ENCODE data around the gene ANGPT4.

ANGPT4 gene

DNA sequence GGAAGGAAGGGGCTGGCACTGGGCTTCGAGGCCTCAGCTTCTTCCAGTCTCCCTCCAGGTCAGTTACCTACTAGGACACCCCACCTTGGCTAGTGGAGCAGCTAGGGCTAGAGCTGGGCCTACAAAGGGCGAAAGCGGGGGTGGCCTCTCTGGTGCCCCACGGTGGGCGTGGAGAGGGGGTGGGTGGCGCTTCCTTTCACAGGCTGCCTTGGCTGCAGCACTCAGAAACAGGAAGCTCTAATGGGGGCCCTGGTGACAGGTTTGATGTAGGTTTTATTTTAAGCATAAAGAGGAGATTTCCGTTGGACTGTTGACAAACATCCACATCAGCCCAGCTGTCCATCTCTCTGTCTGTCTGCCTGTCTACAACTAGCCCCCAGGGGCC, 69.2 kb downstream of the ANGPT4 start:
- TF ChIP-seq, protein P1, sequence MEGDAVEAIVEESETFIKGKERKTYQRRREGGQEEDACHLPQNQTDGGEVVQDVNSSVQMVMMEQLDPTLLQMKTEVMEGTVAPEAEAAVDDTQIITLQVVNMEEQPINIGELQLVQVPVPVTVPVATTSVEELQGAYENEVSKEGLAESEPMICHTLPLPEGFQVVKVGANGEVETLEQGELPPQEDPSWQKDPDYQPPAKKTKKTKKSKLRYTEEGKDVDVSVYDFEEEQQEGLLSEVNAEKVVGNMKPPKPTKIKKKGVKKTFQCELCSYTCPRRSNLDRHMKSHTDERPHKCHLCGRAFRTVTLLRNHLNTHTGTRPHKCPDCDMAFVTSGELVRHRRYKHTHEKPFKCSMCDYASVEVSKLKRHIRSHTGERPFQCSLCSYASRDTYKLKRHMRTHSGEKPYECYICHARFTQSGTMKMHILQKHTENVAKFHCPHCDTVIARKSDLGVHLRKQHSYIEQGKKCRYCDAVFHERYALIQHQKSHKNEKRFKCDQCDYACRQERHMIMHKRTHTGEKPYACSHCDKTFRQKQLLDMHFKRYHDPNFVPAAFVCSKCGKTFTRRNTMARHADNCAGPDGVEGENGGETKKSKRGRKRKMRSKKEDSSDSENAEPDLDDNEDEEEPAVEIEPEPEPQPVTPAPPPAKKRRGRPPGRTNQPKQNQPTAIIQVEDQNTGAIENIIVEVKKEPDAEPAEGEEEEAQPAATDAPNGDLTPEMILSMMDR (IDR thresholded peaks at IDR 0.05; ENCODE audit: borderline replicate concordance, insufficient read depth, low read depth, low read length), result no peak
- no peak overlapping the region for H3K4me3 ChIP-seq (ENCODE audit: low read depth, low read length)

DNA sequence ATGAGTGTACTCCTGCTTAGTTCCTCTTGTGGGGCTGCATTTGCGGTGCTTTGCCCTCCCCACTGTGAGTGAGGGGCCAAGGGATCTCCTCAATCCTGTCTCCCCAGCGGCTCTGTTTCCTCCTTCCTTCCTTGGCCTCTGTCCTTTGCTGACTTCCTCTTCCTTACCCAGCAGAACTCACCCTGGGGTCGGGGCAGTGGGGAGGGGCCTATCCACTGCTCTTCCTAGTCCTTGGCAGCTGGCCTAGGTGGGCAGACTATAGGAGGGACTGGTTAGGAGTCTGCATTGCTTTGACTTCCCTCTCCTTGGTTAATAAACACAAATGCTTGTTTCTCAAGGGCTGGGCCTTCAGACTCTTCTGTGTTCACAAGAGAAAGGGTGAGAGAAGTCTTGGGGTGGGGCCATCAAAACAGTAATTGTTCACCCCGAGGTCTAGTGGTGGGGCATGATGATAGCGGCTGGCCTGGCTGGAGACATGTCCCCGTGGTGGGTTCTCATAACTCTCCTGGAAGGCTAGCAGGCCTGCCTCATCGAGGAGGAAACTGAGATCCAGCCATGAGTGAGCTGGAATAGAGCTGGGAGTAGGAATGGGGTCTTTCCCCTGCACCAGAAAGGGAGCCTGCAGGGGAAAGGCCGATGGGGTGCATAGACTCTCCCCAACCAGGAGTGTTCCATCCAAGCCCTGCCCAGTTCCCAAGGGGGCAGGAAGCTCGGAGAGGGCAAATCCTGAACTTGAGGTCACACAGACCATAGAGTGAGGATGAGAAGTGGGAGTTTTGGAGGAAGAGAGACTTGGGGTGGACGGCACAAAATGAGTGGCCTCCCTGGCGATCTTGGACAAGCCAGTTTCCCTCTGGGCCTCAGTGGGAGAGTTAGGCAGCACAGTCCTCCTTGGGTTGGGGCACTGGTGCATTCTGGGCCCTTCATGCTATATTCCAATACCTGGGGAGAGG, 69.9 kb downstream of the ANGPT4 start:
- TF ChIP-seq, protein P1 (IDR thresholded peaks at IDR 0.05; ENCODE audit: borderline replicate concordance, insufficient read depth, low read depth, low read length), result no peak
- H3K4me3 ChIP-seq (ENCODE audit: low read depth, low read length), result no peak overlapping the region

DNA sequence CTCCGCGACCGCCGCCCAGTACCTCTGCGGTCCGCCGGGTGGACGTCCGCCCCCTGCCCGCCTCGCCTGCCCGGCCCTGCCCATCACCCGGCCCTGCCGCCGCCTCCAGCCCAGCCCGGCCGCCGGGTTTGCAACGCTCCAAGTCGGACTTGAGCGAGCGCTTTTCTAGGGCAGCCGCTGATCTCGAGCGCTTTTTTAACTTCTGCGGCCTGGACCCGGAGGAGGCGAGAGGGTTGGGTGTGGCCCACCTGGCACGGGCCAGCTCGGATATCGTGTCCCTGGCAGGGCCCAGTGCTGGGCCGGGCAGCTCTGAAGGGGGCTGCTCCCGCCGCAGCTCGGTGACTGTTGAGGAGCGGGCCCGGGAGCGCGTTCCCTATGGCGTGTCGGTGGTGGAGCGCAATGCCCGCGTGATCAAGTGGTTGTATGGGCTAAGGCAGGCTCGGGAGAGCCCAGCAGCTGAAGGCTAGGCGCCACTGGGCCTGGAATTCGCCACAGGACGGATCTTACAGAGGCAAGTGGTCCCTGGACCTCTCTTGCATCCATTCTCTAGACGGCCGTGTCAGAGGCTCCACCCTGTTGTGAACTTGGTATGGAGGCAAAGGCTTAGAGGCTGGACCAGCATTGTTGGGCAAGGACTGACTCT, 70.8 kb downstream of the ANGPT4 start:
- H3K4me3 ChIP-seq (ENCODE audit: low read depth, low read length), result no peak overlapping the region
- TF ChIP-seq, protein P1 (IDR thresholded peaks at IDR 0.05; ENCODE audit: borderline replicate concordance, insufficient read depth, low read depth, low read length), result no peak

DNA sequence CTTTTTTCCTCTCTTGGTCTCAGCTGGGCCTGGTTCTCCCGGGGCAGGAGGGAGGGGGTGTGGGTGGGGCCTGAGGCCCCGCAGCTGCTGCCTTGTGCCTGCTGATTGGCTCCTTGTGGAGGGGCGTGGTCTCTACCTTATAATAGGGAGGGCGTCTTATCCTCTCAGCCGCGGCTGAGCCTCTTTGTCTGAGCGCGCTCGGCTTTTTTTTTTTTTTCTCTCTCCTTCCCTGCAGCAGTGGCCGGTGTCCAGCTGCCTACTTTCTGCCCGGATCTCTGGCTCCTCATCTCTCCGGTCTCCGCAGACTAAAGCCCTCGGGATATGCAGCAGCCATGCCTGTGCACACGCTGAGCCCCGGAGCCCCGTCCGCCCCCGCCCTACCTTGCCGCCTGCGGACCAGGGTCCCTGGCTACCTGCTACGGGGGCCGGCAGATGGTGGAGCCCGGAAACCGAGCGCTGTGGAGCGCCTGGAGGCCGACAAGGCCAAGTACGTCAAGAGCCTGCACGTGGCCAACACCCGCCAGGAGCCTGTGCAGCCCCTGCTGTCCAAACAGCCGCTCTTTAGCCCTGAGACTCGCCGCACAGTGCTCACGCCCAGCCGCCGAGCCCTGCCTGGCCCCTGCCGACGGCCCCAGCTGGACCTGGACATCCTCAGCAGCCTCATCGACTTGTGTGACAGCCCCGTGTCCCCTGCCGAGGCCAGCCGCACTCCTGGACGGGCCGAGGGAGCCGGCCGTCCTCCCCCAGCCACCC, 71.5 kb downstream of the ANGPT4 start:
- TF ChIP-seq, protein P1 (IDR thresholded peaks at IDR 0.05; ENCODE audit: borderline replicate concordance, insufficient read depth, low read depth, low read length), result no peak
- peak overlapping the region; percentile 45 for H3K4me3 ChIP-seq (ENCODE audit: low read depth, low read length)

DNA sequence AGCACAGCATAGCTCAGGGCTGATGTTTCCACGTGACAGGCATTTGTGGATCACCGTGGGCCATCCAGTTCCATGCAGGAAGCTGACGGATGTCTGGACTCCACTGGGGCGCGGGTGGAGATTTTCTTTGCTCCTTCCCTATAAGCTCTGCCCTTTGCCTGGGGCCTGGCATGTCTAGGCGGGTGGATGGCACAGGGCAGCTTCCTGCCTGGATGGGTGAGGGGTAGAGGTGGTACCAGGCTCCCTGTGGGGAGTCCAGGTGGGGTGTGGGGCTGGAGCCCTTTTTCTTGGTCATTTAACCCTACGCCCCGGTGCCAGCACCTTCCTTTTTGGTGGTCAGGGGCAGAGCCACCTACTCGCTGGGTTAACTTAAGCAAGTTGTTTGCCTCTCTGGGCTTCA, 72.2 kb downstream of the ANGPT4 start:
- H3K4me3 ChIP-seq (ENCODE audit: low read depth, low read length), result no peak overlapping the region
- TF ChIP-seq, protein P1 (IDR thresholded peaks at IDR 0.05; ENCODE audit: borderline replicate concordance, insufficient read depth, low read depth, low read length), result no peak

DNA sequence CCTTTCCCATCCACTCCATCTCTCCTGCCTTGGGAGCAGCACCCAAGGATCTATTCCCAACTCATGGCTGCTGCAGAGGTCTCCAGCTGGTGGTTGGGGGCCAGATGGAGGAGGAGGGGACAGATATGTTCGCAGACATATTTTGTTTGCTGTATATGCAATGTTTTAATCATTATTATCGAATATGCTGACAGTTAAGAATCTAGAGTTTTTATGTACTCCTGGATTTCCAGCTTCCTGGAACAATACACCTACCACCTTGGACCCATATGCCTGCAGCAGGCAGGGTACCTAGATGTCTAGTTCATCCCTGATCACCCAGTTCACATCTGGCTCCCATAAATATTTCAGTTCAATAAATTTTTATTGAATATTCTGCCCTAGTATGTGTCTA, 73.6 kb downstream of the ANGPT4 start:
- no peak overlapping the region for H3K4me3 ChIP-seq (ENCODE audit: low read depth, low read length)
- TF ChIP-seq, protein P1 (IDR thresholded peaks at IDR 0.05; ENCODE audit: borderline replicate concordance, insufficient read depth, low read depth, low read length), result no peak

Measured in GM12875 (cell line).